Stimulated activated naive CD8-positive, alpha-beta T cell treated with anti-CD3 and anti-CD28 coated beads, Interleukin-15, amount 100 ng/mL, for 72 hours (primary cell): ENCODE measurements around the gene ITPA.

Source experiments
- ATAC-seq: fragments of 150-1000 bp; cut with Tn5 transposase; 2 replicates; pipeline ENCODE4 v1.10.0; 2021; ENCODE audit warnings: mild to moderate bottlenecking, moderate library complexity
- DNase-seq, 2 donors: peaks; one replicate each; pipeline ENCODE4 v3.0.0; 2021 to 2022
- H3K27ac Mint-ChIP-seq, 2 donors: one replicate each; pipeline ENCODE4 v1.8.0; 2022; ENCODE audit warnings: mild to moderate bottlenecking in 2 of 2, mixed read lengths in 2 of 2, moderate library complexity in 2 of 2
- H3K27me3 Mint-ChIP-seq: one replicate; pipeline ENCODE4 v1.8.0; 2022; ENCODE audit warnings: mixed read lengths
- H3K4me1 Mint-ChIP-seq: one replicate; pipeline ENCODE4 v1.8.0; 2022; ENCODE audit warnings: mild to moderate bottlenecking, mixed read lengths
- H3K4me3 Mint-ChIP-seq, 2 donors: one replicate each; pipeline ENCODE4 v1.8.0; 2022; ENCODE audit warnings: mild to moderate bottlenecking in 2 of 2, mixed read lengths in 2 of 2, moderate library complexity in 1 of 2
- H3K9me3 Mint-ChIP-seq, 2 donors: one replicate each; pipeline ENCODE4 v1.8.0; 2022; ENCODE audit warnings: mixed read lengths in 2 of 2

The ITPA gene

GRCh38 chr20:3188823-3189413 is 20.4 kb upstream of the ITPA start:
- no peak overlapping the region for H3K4me3 Mint-ChIP-seq
- peak overlapping the region in 1 of 2 donors; percentile 17 for H3K27ac Mint-ChIP-seq
- H3K9me3 Mint-ChIP-seq: no peaks in the 10 kb centered on the region
- peaks cover 5% of the 10 kb centered on the region for H3K4me1 Mint-ChIP-seq
- ATAC-seq: no peak
- DNase-seq: no peak
- no peaks in the 10 kb centered on the region for H3K27me3 Mint-ChIP-seq

- H3K4me3 Mint-ChIP-seq: no peak overlapping the region
- H3K4me1 Mint-ChIP-seq: peaks cover 11% of the 10 kb centered on the region
- DNase-seq (no peak), ATAC-seq (no peak)
- peak overlapping the region; percentile 1 for H3K27ac Mint-ChIP-seq
- H3K27me3 Mint-ChIP-seq: no peaks in the 10 kb centered on the region
- H3K9me3 Mint-ChIP-seq: no peaks in the 10 kb centered on the region
These were observed 19.7 kb upstream of the ITPA start for GRCh38 chr20:3189561-3190131.

GRCh38 chr20:3190681-3191111 is 18.6 kb upstream of the ITPA start:
- no peak overlapping the region for H3K4me3 Mint-ChIP-seq
- no peaks in the 10 kb centered on the region for H3K9me3 Mint-ChIP-seq
- no peaks in the 10 kb centered on the region for H3K27me3 Mint-ChIP-seq
- peaks cover 21% of the 10 kb centered on the region for H3K4me1 Mint-ChIP-seq
- DNase-seq: no peak
- no peak overlapping the region for H3K27ac Mint-ChIP-seq
- ATAC-seq: no peak

- Mint-ChIP-seq H3K27me3 (no peaks in the 10 kb centered on the region), H3K4me3 (no peak overlapping the region), H3K27ac (peak overlapping the region in 1 of 2 donors; percentile 38), H3K4me1 (peaks cover 28% of the 10 kb centered on the region), H3K9me3 (no peaks in the 10 kb centered on the region)
- ATAC-seq (no peak), DNase-seq (no peak)
These were observed 16.9 kb upstream of the ITPA start for GRCh38 chr20:3192226-3193015.

GRCh38 chr20:3193806-3194616 is 15.3 kb upstream of the ITPA start:
- Mint-ChIP-seq H3K4me1 (peaks cover 28% of the 10 kb centered on the region), H3K27me3 (no peaks in the 10 kb centered on the region), H3K9me3 (no peaks in the 10 kb centered on the region), H3K27ac (no peak overlapping the region), H3K4me3 (no peak overlapping the region)
- ATAC-seq (no peak), DNase-seq (no peak)

- no peaks in the 10 kb centered on the region for H3K27me3 Mint-ChIP-seq
- H3K27ac Mint-ChIP-seq: peak overlapping the region in 1 of 2 donors; percentile 68
- H3K4me1 Mint-ChIP-seq: peaks cover 28% of the 10 kb centered on the region
- H3K9me3 Mint-ChIP-seq: no peaks in the 10 kb centered on the region
- no peak overlapping the region for H3K4me3 Mint-ChIP-seq
- no peak for DNase-seq
- ATAC-seq: no peak
These were observed 14.5 kb upstream of the ITPA start for GRCh38 chr20:3194617-3195280.

- peak overlapping the region; percentile 41 to 74 for H3K27ac Mint-ChIP-seq
- H3K9me3 Mint-ChIP-seq: no peaks in the 10 kb centered on the region
- peaks cover 29% of the 10 kb centered on the region for H3K4me1 Mint-ChIP-seq
- ATAC-seq: no peak
- no peaks in the 10 kb centered on the region for H3K27me3 Mint-ChIP-seq
- no peak for DNase-seq
- no peak overlapping the region for H3K4me3 Mint-ChIP-seq
These were observed 13.6 kb upstream of the ITPA start for GRCh38 chr20:3195590-3196237.

GRCh38 chr20:3199206-3199605 is 10.1 kb upstream of the ITPA start:
- Mint-ChIP-seq H3K27me3 (no peaks in the 10 kb centered on the region), H3K4me3 (no peak overlapping the region), H3K9me3 (no peaks in the 10 kb centered on the region), H3K4me1 (peaks cover 46% of the 10 kb centered on the region), H3K27ac (peak overlapping the region in 1 of 2 donors; percentile 81)
- DNase-seq (no peak), ATAC-seq (no peak)

GRCh38 chr20:3199976-3200755 is 9.1 kb upstream of the ITPA start:
- no peak for ATAC-seq
- H3K4me3 Mint-ChIP-seq: no peak overlapping the region
- H3K27ac Mint-ChIP-seq: no peak overlapping the region
- no peaks in the 10 kb centered on the region for H3K9me3 Mint-ChIP-seq
- H3K27me3 Mint-ChIP-seq: no peaks in the 10 kb centered on the region
- peaks cover 44% of the 10 kb centered on the region for H3K4me1 Mint-ChIP-seq
- DNase-seq: no peak

- DNase-seq (no peak), ATAC-seq (no peak)
- Mint-ChIP-seq H3K4me3 (peak overlapping the region; percentile 99 to 100), H3K9me3 (no peaks in the 10 kb centered on the region), H3K4me1 (peaks cover 38% of the 10 kb centered on the region), H3K27me3 (no peaks in the 10 kb centered on the region), H3K27ac (peak overlapping the region; percentile 99)
These were observed 6.4 kb upstream of the ITPA start for GRCh38 chr20:3202965-3203314.

- peak overlapping the region; percentile 99 for H3K27ac Mint-ChIP-seq
- H3K27me3 Mint-ChIP-seq: no peaks in the 10 kb centered on the region
- no peaks in the 10 kb centered on the region for H3K9me3 Mint-ChIP-seq
- peak; percentile 70 for ATAC-seq
- H3K4me3 Mint-ChIP-seq: peak overlapping the region; percentile 99 to 100
- H3K4me1 Mint-ChIP-seq: peaks cover 44% of the 10 kb centered on the region
- DNase-seq: peak; percentile 21 to 65
These were observed 5.8 kb upstream of the ITPA start for GRCh38 chr20:3203315-3204123.

- peak; percentile 90 to 93 for DNase-seq
- Mint-ChIP-seq H3K27me3 (no peaks in the 10 kb centered on the region), H3K4me3 (peak within 1 kb of the TSS; percentile 99 to 100), H3K4me1 (peaks cover 45% of the 10 kb centered on the region), H3K27ac (peak within 1 kb of the TSS; percentile 99), H3K9me3 (no peaks in the 10 kb centered on the region)
- peak; percentile 86 for ATAC-seq
These were observed 5.0 kb upstream of the ITPA start, which contains the start of gene DDRGK1 for GRCh38 chr20:3204124-3204794. TSS of gene DDRGK1 (minus strand) at chr20:3204682. CDS start at chr20:3204627, 55 bp downstream.

- Mint-ChIP-seq H3K4me1 (peaks cover 38% of the 10 kb centered on the region), H3K4me3 (peak overlapping the region; percentile 93 to 97), H3K9me3 (no peaks in the 10 kb centered on the region), H3K27ac (peak overlapping the region; percentile 97 to 100), H3K27me3 (no peaks in the 10 kb centered on the region)
- ATAC-seq (peak; percentile 16), DNase-seq (no peak)
These were observed 477 bp upstream of the ITPA start for GRCh38 chr20:3208786-3209256.
